H9 (cell line): ENCODE measurements around the gene TH. TPM values are rescaled to one million over a fixed set of nuclear protein-coding genes. Genes with fewer than 3 reads are reported as not detected.

Source experiments
- DNase-seq: peaks from one replicate; pipeline ENCODE4 v3.0.0-alpha.2; 2017
- H2AFZ ChIP-seq: one replicate; pipeline ENCODE4 v1.6.1; 2013; ENCODE audit warnings: mild to moderate bottlenecking, low read length, control low read depth, moderate library complexity
- H2AK5ac ChIP-seq: 2 replicates; pipeline ENCODE4 v1.6.1; 2013; ENCODE audit warnings: low read length, control low read depth, mixed read lengths; ENCODE audit not compliant: insufficient read length
- H2BK120ac ChIP-seq: one replicate; pipeline ENCODE4 v1.6.1; 2013; ENCODE audit warnings: low read depth, mild to moderate bottlenecking, low read length, control low read depth, inconsistent platforms; ENCODE audit not compliant: poor library complexity, severe bottlenecking
- H2BK12ac ChIP-seq: 2 replicates; pipeline ENCODE4 v1.6.1; 2013; ENCODE audit warnings: low read length, control low read depth, mixed read lengths, low read depth; ENCODE audit not compliant: insufficient read length
- H2BK15ac ChIP-seq: 2 replicates; pipeline ENCODE4 v1.6.1; 2013; ENCODE audit warnings: low read depth, low read length, control low read depth
- H2BK20ac ChIP-seq: one replicate; pipeline ENCODE4 v1.6.1; 2013; ENCODE audit warnings: low read depth, mild to moderate bottlenecking, low read length, control low read depth, inconsistent platforms; ENCODE audit not compliant: poor library complexity, severe bottlenecking
- H2BK5ac ChIP-seq: 2 replicates; pipeline ENCODE4 v1.6.1; 2013; ENCODE audit warnings: low read length, control low read depth, mixed read lengths; ENCODE audit not compliant: insufficient read length
- H3K14ac ChIP-seq: 2 replicates; pipeline ENCODE4 v1.6.1; 2013; ENCODE audit warnings: low read length, control low read depth; ENCODE audit not compliant: insufficient read depth
- H3K18ac ChIP-seq: 2 replicates; pipeline ENCODE4 v1.6.1; 2013; ENCODE audit warnings: low read depth, mild to moderate bottlenecking, mixed read lengths, low read length, control low read depth; ENCODE audit not compliant: insufficient read length
- H3K23ac ChIP-seq: 2 replicates; pipeline ENCODE4 v1.6.1; 2013; ENCODE audit warnings: low read length, control low read depth, mixed read lengths, low read depth; ENCODE audit not compliant: insufficient read length
- H3K23me2 ChIP-seq: 2 replicates; pipeline ENCODE4 v1.6.1; 2013; ENCODE audit warnings: low read depth, mild to moderate bottlenecking, mixed read lengths, low read length, control low read depth; ENCODE audit not compliant: insufficient read length, poor library complexity, severe bottlenecking
- H3K27ac ChIP-seq: 2 replicates; pipeline ENCODE4 v1.5.1; 2013; ENCODE audit warnings: low read length, control low read depth, mixed read lengths, low read depth; ENCODE audit not compliant: insufficient read length
- H3K27me3 ChIP-seq: 2 replicates; pipeline ENCODE4 v1.6.1; 2013; ENCODE audit warnings: low read length, control low read depth, inconsistent platforms; ENCODE audit not compliant: insufficient read depth
- H3K4ac ChIP-seq: 2 replicates; pipeline ENCODE4 v1.6.1; 2013; ENCODE audit warnings: low read depth, mild to moderate bottlenecking, control low read depth, inconsistent platforms, low read length, moderate library complexity
- H3K4me1 ChIP-seq: 2 replicates; pipeline ENCODE4 v1.6.1; 2013; ENCODE audit warnings: low read length, control low read depth, inconsistent platforms; ENCODE audit not compliant: insufficient read depth
- H3K4me2 ChIP-seq: 2 replicates; pipeline ENCODE4 v1.6.1; 2013; ENCODE audit warnings: low read length, control low read depth, mixed read lengths; ENCODE audit not compliant: insufficient read length, insufficient read depth
- H3K56ac ChIP-seq: 2 replicates; pipeline ENCODE4 v1.6.1; 2013; ENCODE audit warnings: low read depth, mild to moderate bottlenecking, mixed read lengths, low read length, control low read depth; ENCODE audit not compliant: insufficient read length
- H3K79me1 ChIP-seq: 2 replicates; pipeline ENCODE4 v1.6.1; 2013; ENCODE audit warnings: low read depth, mild to moderate bottlenecking, moderate library complexity, low read length, control low read depth, inconsistent platforms; ENCODE audit not compliant: insufficient read depth, poor library complexity, severe bottlenecking
- H3K79me2 ChIP-seq: 2 replicates; pipeline ENCODE4 v1.6.1; 2013; ENCODE audit warnings: low read length, control low read depth, inconsistent platforms; ENCODE audit not compliant: insufficient read depth
- H3K9ac ChIP-seq: 2 replicates; pipeline ENCODE4 v1.6.1; 2013; ENCODE audit warnings: low read length, control low read depth, mixed read lengths; ENCODE audit not compliant: insufficient read length; ENCODE audit errors: extremely low read depth
- H3K9me3 ChIP-seq: one replicate; pipeline ENCODE4 v1.6.1; 2013; ENCODE audit warnings: low read depth, low read length, inconsistent platforms; ENCODE audit not compliant: control insufficient read depth
- H3T11ph ChIP-seq: one replicate; pipeline ENCODE4 v1.6.1; 2013; ENCODE audit warnings: mild to moderate bottlenecking, low read length, control low read depth, inconsistent platforms
- H4K20me1 ChIP-seq: one replicate; pipeline ENCODE4 v1.6.1; 2013; ENCODE audit not compliant: control insufficient read depth, insufficient read length, insufficient read depth
- H4K5ac ChIP-seq: 2 replicates; pipeline ENCODE4 v1.6.1; 2013; ENCODE audit warnings: low read depth, mild to moderate bottlenecking, mixed read lengths, low read length, control low read depth; ENCODE audit not compliant: insufficient read length
- H4K8ac ChIP-seq: replicated peaks from 2 replicates; pipeline ENCODE4 v1.6.1; 2013; ENCODE audit warnings: low read length, control low read depth, mixed read lengths, low read depth; ENCODE audit not compliant: insufficient read length
- H4K91ac ChIP-seq: 2 replicates; pipeline ENCODE4 v1.6.1; 2013; ENCODE audit warnings: low read depth, mild to moderate bottlenecking, moderate library complexity, mixed read lengths, low read length, control low read depth; ENCODE audit not compliant: insufficient read length
- H3K27ac Mint-ChIP-seq, 3 experiments: 2 replicates in 2 of 3; 3 replicates in 1 of 3; pipeline ENCODE4 v1.8.0; 2020 to 2021; ENCODE audit warnings: mixed read lengths in 3 of 3, mild to moderate bottlenecking in 1 of 3, moderate library complexity in 1 of 3
- H3K27me3 Mint-ChIP-seq: 2 replicates; pipeline ENCODE4 v1.8.0; 2021; ENCODE audit warnings: low read depth, mild to moderate bottlenecking, moderate library complexity, mixed read lengths
- H3K36me3 Mint-ChIP-seq, 3 experiments: 2 replicates in 2 of 3; 3 replicates in 1 of 3; pipeline ENCODE4 v1.8.0; 2020 to 2021; ENCODE audit warnings: low read depth in 3 of 3, mixed read lengths in 3 of 3; ENCODE audit not compliant: insufficient read depth in 1 of 3
- H3K4me1 Mint-ChIP-seq, 2 experiments: 2 replicates each; pipeline ENCODE4 v1.8.0; 2020; ENCODE audit warnings: mixed read lengths in 2 of 2
- H3K4me3 Mint-ChIP-seq, 2 experiments: 2 replicates in 1 of 2; 3 replicates in 1 of 2; pipeline ENCODE4 v1.8.0; 2020 to 2021; ENCODE audit warnings: mild to moderate bottlenecking in 2 of 2, mixed read lengths in 2 of 2, moderate library complexity in 1 of 2
- H3K9me3 Mint-ChIP-seq, 2 experiments: 2 replicates in 1 of 2; 3 replicates in 1 of 2; pipeline ENCODE4 v1.8.0; 2020; ENCODE audit warnings: mild to moderate bottlenecking in 2 of 2, mixed read lengths in 2 of 2, moderate library complexity in 1 of 2
- WGBS: extraction: QIAGEN DNeasy Blood & Tissue Kit; methylation state at CpG from one replicate; pipeline ENCODE4 v1.1.7; 2013; ENCODE audit warnings: missing lambda C conversion rate, low lambda C conversion rate, mixed read lengths; ENCODE audit not compliant: insufficient read length; ENCODE audit errors: extremely low coverage; 5-methylcytosine and 5-hydroxymethylcytosine counted together
- total RNA-seq: library from RNA; stranded (reverse); gene quantifications from 2 replicates; pipeline ENCODE4 v1.2.1, GENCODE V29; 2021
- TF ChIP-seq, protein P1 (sequence below): fragments of 200-600 bp; sonication (generic); conservative IDR thresholded peaks from 3 replicates; pipeline ENCODE4 v1.8.0; 2021; ENCODE audit warnings: antibody characterized with exemption, mild to moderate bottlenecking

TH gene
- total RNA-seq, 1 experiment from 2014 or later, result not detected

DNA sequence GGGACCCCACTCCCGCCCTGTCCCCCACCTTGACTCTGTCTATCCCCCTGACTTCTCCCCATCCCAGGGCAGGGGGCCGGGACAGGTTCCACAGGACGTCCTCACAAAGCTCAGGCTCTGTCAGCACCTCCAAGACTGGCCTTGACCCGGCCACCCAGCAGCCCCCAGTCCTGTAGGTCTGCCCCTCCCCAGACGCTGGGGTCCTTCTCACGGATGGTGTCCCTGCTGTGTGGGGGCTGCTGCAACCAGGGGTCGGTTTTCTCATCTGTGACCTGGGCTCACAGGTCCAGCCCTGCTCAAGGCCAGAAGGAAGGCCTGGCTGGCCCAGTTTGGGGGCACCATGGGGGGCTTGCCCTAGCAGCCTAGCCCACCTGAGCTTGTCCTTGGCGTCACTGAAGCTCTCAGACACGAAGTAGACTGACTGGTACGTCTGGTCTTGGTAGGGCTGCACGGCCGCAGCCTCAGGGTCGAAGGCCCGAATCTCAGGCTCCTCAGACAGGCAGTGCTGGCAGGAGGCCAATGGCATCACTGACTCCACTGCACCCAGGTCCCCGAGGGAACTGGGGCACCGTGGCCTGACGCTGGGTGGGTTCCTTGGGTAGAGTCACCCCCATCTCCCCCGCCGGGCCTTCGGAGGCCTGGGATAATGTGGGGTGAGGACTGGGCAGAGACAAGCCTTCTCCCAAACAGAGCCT lies 6.6 kb downstream of the TH start:
- Mint-ChIP-seq H3K27ac (no peak overlapping the region), H3K4me3 (no peak overlapping the region), H3K27me3 (peaks cover 12% of the 10 kb centered on the region), H3K4me1 (no peaks in the 10 kb centered on the region), H3K36me3 (no peaks in the 10 kb centered on the region), H3K9me3 (no peaks in the 10 kb centered on the region)
- no peak for DNase-seq
- Histone ChIP-seq H2BK20ac (no peak overlapping the region), H3K14ac (no peak overlapping the region), H4K8ac (no peak overlapping the region), H3K18ac (no peak overlapping the region), H3K23ac (no peak overlapping the region), H3K9me3 (no peaks in the 10 kb centered on the region), H2AK5ac (no peak overlapping the region), H3K79me2 (no peaks in the 10 kb centered on the region), H3K27me3 (no peaks in the 10 kb centered on the region), H2AFZ (no peak overlapping the region), H3K27ac (no peak overlapping the region), H3T11ph (no peak overlapping the region), H3K56ac (no peak overlapping the region), H4K20me1 (no peaks in the 10 kb centered on the region), H3K4me2 (no peak overlapping the region), H3K23me2 (peaks cover 3% of the 10 kb centered on the region), H3K79me1 (no peaks in the 10 kb centered on the region), H2BK12ac (no peak overlapping the region), H2BK15ac (no peak overlapping the region), H2BK5ac (no peak overlapping the region), H4K5ac (no peak overlapping the region), H3K9ac (no peak overlapping the region), H3K4ac (no peak overlapping the region), H4K91ac (no peak overlapping the region), H3K4me1 (no peaks in the 10 kb centered on the region), H2BK120ac (no peak overlapping the region)
- WGBS, result no CpG with 5 or more reads among the region's 20 CpGs
- TF ChIP-seq, protein P1, sequence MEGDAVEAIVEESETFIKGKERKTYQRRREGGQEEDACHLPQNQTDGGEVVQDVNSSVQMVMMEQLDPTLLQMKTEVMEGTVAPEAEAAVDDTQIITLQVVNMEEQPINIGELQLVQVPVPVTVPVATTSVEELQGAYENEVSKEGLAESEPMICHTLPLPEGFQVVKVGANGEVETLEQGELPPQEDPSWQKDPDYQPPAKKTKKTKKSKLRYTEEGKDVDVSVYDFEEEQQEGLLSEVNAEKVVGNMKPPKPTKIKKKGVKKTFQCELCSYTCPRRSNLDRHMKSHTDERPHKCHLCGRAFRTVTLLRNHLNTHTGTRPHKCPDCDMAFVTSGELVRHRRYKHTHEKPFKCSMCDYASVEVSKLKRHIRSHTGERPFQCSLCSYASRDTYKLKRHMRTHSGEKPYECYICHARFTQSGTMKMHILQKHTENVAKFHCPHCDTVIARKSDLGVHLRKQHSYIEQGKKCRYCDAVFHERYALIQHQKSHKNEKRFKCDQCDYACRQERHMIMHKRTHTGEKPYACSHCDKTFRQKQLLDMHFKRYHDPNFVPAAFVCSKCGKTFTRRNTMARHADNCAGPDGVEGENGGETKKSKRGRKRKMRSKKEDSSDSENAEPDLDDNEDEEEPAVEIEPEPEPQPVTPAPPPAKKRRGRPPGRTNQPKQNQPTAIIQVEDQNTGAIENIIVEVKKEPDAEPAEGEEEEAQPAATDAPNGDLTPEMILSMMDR, result no peak
